Germinal center (tissue), 1 donor: Measurements from ENCODE around the gene LPCAT3.

Experiments used
- DNase-seq: peaks from one replicate; pipeline ENCODE4 v3.0.0; 2012; ENCODE audit warnings: mixed read lengths, low spot score

LPCAT3 gene

GRCh38 chr12:6937481-6938352 is 80.6 kb downstream of the LPCAT3 start:
- peak; percentile 86 for DNase-seq

- peak; percentile 58 for DNase-seq
Measured at GRCh38 chr12:6936636-6937480, 81.4 kb downstream of the LPCAT3 start.

GRCh38 chr12:6936194-6936635 is 82.1 kb downstream of the LPCAT3 start:
- no peak for DNase-seq

GRCh38 chr12:6935371-6936193 is 82.7 kb downstream of the LPCAT3 start:
- DNase-seq, result no peak

GRCh38 chr12:6934110-6934509 is 84.2 kb downstream of the LPCAT3 start:
- no peak for DNase-seq

GRCh38 chr12:6932766-6933165 is 85.5 kb downstream of the LPCAT3 start:
- no peak for DNase-seq

GRCh38 chr12:6929466-6930452 is 88.5 kb downstream of the LPCAT3 start:
- no peak for DNase-seq

GRCh38 chr12:6928703-6929407 is 89.4 kb downstream of the LPCAT3 start:
- no peak for DNase-seq

- no peak for DNase-seq
Measured at GRCh38 chr12:6928022-6928702, 90.1 kb downstream of the LPCAT3 start.

- no peak for DNase-seq
Measured at GRCh38 chr12:6927379-6928021, 90.8 kb downstream of the LPCAT3 start, which contains the start of gene ATN1. ATN1 (plus strand) TSS chr12:6927959; CDS start chr12:6934002, 6,043 bp downstream.
